GM19438 (cell line): ENCODE results near the gene NXPH1.

Experiments used
- ATAC-seq: cut with Tn5 transposase; IDR thresholded peaks from one replicate; pipeline ENCODE4 v1.9.1; 2021; ENCODE audit warnings: low read depth; ENCODE audit not compliant: unreplicated experiment

The NXPH1 gene

GRCh38 chr7:8433477-8434289 is at the start of gene NXPH1:
Gene NXPH1 (plus strand): TSS chr7:8433609.
- no peak for ATAC-seq

- no peak for ATAC-seq
These were observed 48.5 kb upstream of the NXPH1 start for GRCh38 chr7:8384901-8385300.

- ATAC-seq = peak; percentile 54
These were observed 46.4 kb upstream of the NXPH1 start for GRCh38 chr7:8386926-8387550.

GRCh38 chr7:8387551-8388256 is 45.7 kb upstream of the NXPH1 start:
- ATAC-seq = peak; percentile 34

DNA sequence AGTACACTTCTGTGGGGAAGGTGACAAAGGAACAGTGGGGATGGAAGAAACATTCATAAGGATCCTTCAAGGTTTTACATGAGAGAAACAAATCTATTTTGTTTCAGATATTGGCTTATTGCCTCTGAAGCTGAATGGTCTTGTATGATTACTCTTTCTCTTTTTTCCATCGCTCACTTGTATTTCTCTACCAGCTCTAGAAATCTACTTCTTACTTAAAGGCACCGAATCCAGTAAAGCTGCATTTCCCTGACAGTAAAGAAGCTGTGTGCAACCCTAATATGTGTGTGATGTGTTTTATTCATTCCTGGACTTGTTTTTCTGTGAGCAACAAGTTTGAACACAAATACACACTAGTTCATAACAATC is 45.2 kb upstream of the NXPH1 start:
- no peak for ATAC-seq

- no peak for ATAC-seq
These were observed 43.7 kb upstream of the NXPH1 start for GRCh38 chr7:8389593-8390261.

- no peak for ATAC-seq
These were observed 43.2 kb upstream of the NXPH1 start for GRCh38 chr7:8390262-8390626.

- ATAC-seq = no peak
These were observed 41.9 kb upstream of the NXPH1 start for GRCh38 chr7:8391353-8392062.

DNA sequence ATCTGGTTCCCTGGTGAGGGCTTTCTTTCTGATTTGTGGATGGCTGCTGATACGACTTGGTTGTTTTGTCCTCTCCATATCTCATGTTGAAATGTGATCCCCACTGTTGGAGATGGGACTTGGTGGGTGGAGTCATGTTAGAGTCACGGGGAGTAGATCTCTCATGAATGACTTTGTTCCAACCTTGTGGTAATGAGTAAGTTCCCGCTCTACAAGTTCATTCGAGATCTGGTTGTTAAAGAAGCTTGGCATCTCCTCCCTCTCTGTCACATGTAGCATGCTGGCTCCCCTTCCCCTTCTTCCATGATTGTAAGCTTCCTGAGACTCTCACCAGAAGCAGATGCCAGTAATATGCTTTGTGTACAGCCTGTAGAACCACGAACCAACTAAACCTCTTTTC is 37.1 kb upstream of the NXPH1 start:
- no peak for ATAC-seq

DNA sequence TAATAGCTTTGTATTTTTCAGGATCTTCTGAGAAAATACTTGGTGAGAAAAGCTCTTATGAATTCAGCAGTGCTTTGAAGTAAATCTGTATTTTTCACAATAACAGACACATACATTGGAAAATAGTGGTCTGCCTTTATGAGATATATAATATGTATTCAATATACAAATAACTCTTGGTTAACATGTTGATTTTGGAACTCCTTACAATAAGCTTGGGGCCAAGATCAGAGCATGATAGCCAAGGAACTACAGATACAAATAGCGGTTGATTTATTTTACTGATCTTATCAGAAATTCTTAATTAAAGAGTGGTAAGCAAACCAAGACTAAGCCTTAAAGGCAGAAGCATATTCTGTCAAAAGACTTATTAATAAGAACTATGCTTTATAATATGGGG is 24.5 kb upstream of the NXPH1 start:
- no peak for ATAC-seq

DNA sequence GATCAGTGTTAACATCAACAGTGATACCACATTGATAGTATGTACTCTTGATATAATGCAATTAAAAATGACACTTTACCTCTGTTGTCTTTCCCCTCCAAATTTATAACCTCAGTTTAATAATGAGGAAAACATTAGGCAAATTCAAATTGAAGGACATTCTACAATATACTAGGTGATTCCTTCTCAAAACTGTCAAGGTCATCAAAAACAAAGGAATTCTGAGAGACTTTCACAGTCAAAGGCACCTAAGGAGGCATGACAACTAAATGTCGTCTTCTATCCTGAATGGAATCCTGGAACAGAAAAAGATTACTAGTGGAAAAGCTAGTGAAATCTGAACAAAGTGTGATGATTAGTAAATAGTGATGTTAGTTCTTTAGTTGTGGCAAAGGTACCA is 22.3 kb upstream of the NXPH1 start:
- no peak for ATAC-seq

- no peak for ATAC-seq
These were observed 19.8 kb upstream of the NXPH1 start for GRCh38 chr7:8413600-8413999.

DNA sequence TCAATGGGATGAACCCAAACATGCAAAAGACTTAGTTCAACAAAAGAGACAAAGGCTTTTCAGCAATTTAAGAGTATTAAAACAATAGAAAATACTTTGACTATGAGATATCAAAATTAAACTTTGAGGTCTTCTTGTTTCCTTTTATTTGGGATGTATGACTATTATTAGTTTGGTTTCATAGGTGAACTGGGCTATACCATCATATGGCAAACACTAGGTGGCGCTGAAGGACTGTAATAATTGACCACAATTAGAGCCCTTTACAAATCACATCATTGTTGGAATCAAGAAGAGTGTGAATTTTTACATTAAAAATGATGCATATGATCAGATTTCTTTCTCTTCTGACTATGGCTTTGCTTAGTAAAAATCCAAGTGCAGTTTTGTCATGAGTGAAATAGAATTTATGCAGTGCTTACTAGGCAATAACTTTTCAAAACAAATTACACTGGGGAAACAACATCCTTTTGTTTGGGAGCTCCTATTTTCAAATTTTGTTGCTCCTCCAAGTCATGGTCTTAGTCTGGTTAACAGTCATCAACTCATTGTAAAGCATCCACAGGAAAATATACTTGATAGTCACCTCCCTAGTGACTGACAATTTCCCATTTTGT is 14.7 kb upstream of the NXPH1 start:
- ATAC-seq = peak; percentile 91

- ATAC-seq = no peak
These were observed 11.2 kb upstream of the NXPH1 start for GRCh38 chr7:8422177-8422576.

GRCh38 chr7:8423057-8423456 is 10.4 kb upstream of the NXPH1 start:
- no peak for ATAC-seq

- ATAC-seq = no peak
These were observed 8.2 kb upstream of the NXPH1 start for GRCh38 chr7:8425223-8425622.

DNA sequence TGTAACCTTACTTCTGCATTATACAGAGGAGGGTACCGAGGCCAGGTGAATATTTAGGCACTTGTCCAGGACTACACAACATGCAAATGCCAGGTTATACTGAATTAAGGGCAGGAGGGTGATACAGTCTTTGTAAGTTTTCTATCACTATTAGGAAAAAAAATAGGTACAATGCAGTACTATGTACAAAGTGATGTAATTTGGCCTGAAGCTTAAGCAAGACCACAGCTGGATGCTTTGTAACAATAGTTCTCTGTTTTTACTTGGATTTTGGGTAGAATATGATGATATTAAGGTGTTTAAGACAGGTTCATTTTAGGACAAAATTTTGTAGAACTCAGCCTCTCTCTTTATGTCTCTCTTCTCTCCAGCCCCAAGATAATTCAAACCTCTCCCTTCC is 2.8 kb upstream of the NXPH1 start:
- no peak for ATAC-seq

DNA sequence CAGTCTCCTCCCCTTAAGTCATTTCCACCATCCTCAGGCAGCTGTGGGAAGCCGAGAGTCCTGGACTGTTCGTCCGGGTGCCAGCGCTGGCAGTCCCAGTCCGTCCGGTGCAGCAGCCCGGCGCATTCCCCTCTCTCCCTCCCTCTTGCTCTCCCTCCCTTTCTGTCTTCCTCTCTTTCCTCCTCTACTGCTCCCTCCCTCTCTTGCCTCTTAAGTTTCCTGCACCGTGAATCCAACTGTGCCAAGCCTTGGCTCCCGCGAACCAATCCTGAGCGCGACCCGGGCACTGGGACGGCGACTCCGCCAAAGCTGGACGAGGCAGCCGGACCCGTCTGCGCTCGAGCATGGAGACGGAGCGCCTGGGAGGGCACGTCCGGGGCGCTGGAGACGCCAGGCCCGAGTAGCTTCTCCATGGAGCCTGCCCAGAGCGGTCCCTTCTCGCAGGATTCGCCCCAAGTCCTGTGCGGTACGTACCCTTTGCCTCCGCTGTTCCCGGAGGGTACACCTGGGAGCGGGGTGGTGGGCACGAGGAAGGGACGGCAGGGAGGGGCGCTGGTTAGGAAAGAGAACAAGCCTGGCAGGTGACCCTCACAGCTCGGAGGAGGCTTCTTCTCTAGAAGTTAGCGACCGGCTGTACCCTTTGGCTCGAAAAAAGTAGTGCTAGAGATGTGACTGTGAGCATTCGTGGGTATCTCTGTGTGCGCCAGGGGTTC is 1.0 kb downstream of the NXPH1 start:
- no peak for ATAC-seq

DNA sequence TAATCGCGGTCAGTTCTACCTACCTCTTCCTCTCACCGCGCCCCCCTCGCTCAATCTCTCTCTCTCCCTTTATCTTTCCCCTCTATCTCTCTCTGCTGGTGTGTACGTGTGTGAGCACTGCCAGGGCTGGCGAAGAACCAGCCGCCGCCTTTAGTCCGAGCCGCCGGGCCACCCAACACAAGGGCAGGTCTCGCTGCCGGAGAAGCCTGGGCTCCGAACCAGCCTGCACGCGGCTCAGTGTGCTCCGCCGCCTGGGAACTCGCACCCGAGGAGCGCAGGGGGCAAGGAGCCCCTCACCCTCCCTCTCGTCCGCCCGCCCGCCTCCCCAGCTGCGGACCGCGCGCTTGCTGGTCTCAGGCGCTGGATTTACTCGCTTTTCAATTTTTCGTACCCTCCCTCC is 1.7 kb downstream of the NXPH1 start:
- ATAC-seq = no peak
